ENCODE measurements around the gene SPATA20.

The SPATA20 gene

GRCh38 chr17:50520483-50520882 lies 26.5 kb upstream of the SPATA20 start:
- no peak for DNase-seq (ENCODE audit: low read depth)

GRCh38 chr17:50521514-50521913 lies 25.5 kb upstream of the SPATA20 start:
- DNase-seq (ENCODE audit: low read depth), result no peak

- DNase-seq (ENCODE audit: low read depth), result no peak
Observed at GRCh38 chr17:50522766-50523165, 24.2 kb upstream of the SPATA20 start.

GRCh38 chr17:50523208-50523607 lies 23.8 kb upstream of the SPATA20 start:
- no peak for DNase-seq (ENCODE audit: low read depth)

- no peak for DNase-seq (ENCODE audit: low read depth)
Observed at GRCh38 chr17:50524838-50525237, 22.1 kb upstream of the SPATA20 start.

GRCh38 chr17:50527155-50527762 lies 19.7 kb upstream of the SPATA20 start:
- no peak for DNase-seq (ENCODE audit: low read depth)

- no peak for DNase-seq (ENCODE audit: low read depth)
Observed at GRCh38 chr17:50527949-50528474, 19.0 kb upstream of the SPATA20 start.

- no peak for DNase-seq (ENCODE audit: low read depth)
Observed at GRCh38 chr17:50529849-50530248, 17.1 kb upstream of the SPATA20 start.

- DNase-seq (ENCODE audit: low read depth), result no peak
Observed at GRCh38 chr17:50531428-50532025, 15.4 kb upstream of the SPATA20 start.

GRCh38 chr17:50532452-50533024 lies 14.4 kb upstream of the SPATA20 start, which contains the start of gene EPN3:
Gene EPN3 (plus strand): TSS chr17:50532735. CDS start chr17:50536557, 3,822 bp downstream.
- no peak for DNase-seq (ENCODE audit: low read depth)

- DNase-seq (ENCODE audit: low read depth), result no peak
Observed at GRCh38 chr17:50533185-50533584, 13.8 kb upstream of the SPATA20 start.

- DNase-seq (ENCODE audit: low read depth), result no peak
Observed at GRCh38 chr17:50533720-50534148, 13.2 kb upstream of the SPATA20 start.

- no peak for DNase-seq (ENCODE audit: low read depth)
Observed at GRCh38 chr17:50534222-50534978, 12.6 kb upstream of the SPATA20 start.

- no peak for DNase-seq (ENCODE audit: low read depth)
Observed at GRCh38 chr17:50534979-50535326, 12.0 kb upstream of the SPATA20 start.

GRCh38 chr17:50535407-50535806 lies 11.6 kb upstream of the SPATA20 start:
- no peak for DNase-seq (ENCODE audit: low read depth)

GRCh38 chr17:50536683-50537646 lies 10.0 kb upstream of the SPATA20 start:
- no peak for DNase-seq (ENCODE audit: low read depth)

- no peak for DNase-seq (ENCODE audit: low read depth)
Observed at GRCh38 chr17:50537721-50538548, 9.0 kb upstream of the SPATA20 start.

- no peak for DNase-seq (ENCODE audit: low read depth)
Observed at GRCh38 chr17:50538549-50539410, 8.2 kb upstream of the SPATA20 start.

GRCh38 chr17:50539762-50540559 lies 7.0 kb upstream of the SPATA20 start:
- DNase-seq (ENCODE audit: low read depth), result no peak
